GM18520 (cell line): ENCODE measurements around the gene PTPN14.

Experiments
- ATAC-seq: cut with Tn5 transposase; IDR thresholded peaks from one replicate; pipeline ENCODE4 v1.9.1; 2021; ENCODE audit not compliant: unreplicated experiment

PTPN14 gene

DNA sequence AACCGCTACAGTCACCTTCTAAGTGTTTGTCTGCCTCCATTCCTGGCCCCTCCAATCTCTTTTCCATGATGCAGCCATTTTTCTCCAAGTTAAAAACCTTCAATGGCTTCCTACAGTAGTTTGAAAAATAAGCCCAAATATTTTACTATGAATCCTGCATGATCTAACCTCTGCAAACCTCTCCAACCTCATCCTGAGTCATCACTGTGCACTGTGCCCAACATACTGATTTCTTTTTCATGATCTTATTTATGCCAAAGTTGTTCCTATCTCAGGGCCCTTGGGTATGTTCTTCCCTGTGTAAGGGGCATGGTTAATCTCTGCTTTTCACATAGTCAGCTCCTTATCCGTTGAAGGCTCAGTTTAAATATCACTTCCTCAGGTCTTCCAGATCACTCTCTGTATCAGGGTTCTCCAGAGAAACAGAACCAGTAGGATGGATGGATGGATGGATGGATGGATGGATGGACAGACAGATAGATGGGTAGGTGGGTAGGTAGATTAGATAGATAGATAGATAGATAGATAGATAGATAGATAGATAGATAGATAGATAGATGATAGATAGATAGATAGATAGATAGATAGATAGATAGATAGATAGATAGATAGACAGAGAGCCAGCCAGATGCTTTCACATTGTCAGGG is 18.1 kb upstream of the PTPN14 start:
- no peak for ATAC-seq

DNA sequence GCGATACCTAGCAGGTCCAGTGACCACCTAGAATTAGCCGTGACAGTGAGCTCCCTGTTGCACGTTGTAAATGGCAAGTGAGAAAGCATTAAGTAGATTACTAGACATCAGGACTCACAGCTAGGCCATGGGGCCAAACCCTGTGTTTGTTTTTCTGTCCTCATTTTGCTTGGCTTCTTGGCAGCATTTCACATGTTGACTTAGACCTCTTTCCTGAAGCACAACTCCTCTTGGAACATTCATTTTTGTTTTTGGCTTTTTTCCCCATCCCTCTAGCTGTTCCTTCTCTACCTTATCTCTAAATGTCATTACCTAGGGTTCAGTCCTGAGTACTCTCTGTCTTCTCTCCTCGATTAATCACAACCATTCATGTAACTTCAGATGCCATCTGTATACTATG is 16.9 kb upstream of the PTPN14 start:
- ATAC-seq = no peak

DNA sequence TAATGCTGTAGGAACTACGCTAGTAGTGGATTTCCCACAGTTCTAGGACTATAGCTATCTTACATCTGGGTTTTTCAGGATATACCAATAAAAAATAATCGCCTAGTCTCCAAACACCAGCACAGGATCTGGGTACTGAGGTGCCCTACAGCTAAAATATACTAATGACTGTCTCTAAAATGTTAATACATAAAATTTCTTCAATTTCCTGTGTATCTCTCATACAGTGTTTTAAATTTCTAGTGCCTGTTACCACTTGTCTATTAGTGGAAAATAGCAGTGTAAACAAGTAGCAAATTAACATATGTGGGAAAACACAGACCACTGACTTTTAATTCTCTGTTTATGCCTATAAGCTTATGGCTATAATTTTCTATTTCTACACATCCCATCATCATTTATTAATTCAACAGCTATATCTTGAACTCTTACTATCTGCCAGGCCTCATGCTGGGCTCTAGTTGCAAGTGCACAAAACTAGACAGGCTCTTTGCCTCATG is 16.1 kb upstream of the PTPN14 start:
- no peak for ATAC-seq

DNA sequence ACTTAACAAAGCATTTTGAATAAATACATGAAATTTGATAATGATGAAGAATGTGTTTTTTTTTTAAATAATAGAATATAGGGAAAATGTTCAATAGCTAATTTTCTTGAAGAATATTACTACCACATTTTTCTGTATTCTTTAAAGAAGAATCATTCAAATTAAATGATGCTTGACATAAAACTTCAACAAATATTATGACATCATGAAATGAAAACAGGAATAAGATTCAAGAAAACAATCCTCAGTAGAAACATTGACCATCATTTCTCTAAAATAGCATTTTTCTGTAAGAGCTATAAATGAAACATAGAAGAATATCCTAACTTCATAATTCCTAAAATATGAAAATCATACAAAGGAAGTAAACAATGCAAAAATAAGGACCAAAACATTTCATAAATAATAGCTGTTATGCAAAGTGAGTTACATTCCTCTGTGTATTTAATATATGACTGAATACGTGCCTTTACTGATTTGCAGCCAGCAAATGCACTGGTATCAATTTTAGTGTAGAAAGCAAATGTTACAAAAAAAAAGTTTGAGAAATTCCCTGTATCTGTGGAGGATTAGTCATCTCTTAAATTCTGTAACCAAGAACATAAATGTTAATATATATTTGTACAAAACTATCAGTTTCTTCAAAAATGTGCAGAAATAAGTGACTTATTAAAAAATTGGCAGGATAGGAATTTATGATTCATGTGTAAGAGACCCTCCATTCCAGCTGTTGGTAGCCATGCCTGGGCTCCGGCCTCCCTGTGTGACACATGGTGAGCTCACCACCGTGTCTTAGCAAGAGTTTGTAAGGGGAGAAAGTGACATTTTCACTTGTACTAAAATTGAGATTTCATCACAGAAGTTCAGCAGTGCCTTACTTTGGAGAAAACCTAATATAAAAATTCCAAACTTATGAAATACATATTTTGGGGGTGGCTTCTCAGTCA is 15.0 kb upstream of the PTPN14 start:
- no peak for ATAC-seq

DNA sequence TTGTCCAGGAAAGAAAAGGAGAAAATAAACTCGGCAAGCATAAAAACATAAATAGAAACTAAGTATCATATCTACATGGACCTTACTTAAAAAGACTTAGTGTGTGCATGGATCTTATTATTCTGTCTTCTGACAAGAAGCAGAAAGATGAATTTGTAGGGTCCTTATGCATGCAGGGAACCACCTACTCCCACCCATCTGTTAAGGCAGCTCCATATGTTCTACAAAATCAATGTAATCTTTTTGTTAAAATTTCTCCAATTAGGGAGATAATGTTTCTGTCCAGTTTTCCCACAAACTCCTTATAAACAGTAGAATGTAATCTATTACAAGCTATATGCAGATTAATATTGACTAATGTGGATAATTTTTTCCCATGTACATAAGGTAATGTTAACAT is 13.9 kb upstream of the PTPN14 start:
- ATAC-seq = no peak

DNA sequence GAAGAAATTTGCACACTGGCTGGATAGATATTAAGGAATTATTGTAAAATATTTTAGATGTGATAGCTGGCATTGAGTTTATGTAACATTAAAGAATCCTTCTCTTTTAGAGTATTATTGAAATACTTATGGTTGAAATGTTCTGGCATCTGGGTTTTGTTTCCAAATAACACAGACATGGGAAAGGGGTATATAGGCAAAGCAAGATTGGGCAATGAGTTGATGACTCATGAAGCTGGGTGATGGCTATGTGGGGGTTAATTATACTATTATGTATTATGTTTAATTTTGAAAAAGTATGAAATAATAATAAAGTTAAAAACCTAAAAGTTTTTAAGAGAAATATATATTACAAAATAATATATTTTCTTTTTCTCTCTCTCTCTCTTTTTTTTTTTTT is 12.5 kb upstream of the PTPN14 start:
- ATAC-seq = no peak

DNA sequence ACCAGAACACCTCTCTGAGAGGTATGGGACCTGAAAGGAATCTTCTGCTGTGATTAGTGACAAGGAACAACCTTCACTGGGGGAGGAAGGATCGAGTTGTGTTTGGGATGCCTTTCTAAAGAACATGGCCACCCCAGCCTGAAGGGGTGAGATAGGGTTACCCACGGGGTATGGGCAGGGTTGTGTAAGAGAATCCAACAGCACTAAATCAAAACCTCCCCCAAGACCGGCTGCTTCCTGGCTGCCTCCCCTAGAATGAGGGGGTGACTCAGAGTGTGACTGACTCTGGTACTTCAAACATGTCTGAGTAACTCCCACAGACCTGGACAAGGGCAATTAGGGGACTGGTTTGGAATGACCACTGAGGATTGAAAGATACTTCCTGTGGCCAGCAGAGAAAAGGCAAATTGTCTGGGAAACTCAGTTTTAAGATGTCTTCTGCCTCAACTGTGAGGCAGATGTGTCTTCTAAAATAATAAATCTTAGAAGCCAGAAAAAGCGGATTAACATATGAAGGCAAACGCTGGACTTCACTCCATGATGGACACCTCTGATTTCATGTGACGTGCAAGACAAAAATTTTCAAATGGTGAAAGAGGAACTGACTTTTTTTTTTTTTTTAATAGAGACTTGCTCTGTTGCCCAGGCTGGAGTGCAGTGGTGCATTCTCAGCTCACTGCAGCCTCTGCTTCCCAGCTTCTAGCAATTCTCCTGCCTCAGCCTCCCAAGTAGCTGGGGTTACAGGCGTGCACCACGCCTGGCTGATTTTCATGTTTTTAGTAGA is 6.7 kb upstream of the PTPN14 start:
- no peak for ATAC-seq

DNA sequence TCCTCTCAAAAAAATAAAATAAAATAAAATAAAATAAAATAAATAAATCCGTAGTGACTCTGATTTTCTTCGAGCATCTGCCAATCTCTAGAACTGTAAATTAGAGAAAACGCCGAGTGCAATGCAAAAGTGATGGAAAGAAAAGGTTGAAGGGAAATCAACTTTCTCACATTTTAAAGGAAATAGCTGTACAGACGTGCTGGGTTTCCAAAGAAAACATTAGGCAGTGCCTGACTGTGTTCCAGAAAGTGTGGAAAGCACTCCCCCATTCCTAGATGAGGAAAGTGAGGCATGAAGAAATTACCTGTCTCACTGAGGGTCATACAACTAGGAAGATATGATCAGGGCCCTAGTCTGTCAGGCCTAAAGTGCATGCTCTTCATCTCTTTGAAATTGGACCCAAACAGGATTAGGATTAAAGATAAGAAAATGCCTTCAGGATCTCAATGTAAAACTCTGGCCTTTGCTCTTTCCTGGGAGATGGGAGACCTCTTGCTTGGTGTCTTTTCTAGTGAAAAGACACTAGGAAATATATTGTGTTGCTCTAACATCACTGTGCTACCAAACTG is 1.8 kb upstream of the PTPN14 start:
- no peak for ATAC-seq

DNA sequence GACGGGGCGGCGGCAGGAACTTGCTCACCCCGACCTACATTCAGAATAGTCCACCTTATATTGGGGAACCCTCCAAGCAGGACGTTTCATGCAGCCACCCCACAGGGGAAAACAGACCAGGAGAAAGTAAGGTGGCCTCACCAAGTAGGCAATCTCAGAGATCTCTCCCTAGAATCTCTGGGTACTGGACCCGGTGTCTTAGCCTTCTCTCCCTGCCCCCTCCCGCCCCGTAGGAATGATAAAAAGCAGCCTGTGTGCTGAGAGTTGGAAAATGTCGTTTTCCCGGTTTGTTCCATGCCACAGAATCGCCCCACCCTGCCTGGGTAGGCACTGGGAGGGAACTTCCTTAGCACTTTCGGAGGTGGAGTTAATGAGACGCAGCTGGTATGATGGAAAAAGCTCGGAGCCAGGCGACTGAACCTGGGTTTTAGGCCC is 789 bp upstream of the PTPN14 start:
- no peak for ATAC-seq

DNA sequence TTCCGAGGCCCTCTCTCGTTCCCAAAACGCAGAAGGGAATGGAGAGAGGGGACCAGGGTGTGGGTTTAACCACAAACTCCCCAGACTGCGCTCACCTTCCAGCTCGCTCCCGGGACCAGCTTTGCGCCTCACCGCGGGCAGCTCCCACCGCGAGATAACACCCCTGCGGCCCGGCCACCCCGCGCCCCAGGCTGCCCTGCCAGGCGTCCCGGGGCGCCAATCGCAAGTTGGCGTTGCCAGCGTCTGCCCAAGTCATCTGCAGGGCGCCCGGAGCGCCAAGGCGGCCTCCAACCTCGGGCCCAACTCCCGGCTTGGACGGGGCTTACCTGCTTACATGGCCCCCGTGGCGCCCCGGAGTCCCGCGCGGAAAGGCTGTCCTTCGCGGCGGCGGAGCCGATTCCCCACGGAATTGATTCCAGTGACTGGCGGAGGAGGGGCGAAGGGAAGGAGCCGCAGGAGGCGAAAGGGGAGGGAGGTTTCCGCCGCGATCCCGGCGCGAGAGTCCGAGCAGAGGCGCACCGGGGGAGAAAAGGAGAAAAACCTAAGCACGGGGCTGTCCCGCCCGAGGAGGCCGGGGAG is 456 bp downstream of the PTPN14 start:
- no peak for ATAC-seq

DNA sequence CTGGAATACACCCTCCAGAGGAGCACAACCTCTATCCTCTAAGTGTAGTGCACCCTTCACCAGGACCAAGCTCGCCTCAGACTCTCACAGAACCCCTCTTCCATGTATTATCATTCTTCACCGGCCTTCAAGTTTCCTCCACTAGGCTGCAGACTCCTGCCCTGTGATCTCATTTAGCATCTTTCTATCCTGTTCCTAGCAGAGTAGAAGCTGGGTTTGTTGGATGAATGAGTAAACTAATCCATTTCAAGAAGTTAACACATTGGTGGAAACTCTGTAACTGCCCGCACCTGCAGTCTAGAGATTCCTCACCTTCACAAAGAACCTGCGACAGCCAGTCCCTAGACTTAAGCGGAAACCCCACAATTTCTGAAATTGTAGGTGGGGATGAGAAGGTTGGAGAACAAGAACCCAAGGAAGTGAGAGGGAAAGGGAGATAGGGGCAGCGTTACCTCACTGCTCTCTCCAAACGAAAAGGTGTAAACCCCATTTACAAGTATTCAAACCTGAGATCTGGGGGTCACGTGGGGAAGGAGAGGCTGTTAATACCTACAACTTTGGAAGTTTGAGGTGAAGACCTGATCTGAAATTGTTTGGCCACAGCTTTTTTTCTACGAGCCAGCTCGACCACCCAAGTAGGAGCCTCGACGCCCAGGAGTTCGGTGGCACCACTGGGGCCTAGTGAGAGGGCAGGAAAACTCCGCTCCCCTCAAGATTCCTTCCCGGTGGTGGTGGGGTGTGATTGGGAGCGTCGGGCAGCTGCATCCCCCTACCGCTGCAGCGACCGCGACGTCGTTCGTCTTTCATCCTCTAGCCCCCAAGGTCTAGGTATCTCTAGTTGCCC is 1.2 kb downstream of the PTPN14 start:
- ATAC-seq = no peak

DNA sequence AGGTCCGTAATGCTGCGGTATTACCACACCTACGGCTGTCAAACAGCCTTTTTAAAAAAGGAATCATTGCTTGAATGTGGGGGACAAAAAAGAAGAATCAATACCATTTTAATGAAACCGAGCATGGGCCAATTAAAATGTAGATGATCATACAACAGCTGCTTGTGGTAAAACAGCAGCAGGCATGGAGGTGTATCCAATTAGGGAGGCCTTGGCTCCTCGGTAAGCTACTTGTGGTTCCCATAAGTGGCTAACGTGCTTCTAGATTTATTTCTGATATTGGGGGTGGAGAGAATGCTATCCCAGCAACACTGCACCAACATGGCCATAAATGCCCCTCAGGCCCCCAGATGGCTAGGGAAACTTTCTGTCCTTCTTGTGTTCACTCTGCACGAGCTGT is 1.8 kb downstream of the PTPN14 start:
- no peak for ATAC-seq

DNA sequence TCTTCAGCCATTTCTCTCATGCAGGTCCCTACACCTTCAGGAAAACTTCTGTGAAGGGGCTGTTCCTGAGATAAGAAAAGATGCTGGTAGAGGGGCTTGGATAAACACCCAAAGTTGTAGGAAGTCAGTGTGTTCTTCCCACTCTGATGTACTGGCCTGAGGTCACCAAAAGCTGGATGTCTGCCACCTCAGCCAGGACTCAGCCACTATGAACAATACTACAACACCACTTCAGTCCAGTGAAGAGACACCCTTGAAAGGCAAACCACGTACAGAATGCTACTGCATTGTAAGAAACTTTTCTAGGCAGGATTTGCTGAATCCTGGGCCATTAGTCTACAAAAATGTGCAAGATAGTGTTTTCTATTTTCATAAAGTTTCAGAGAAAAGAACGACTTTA is 2.4 kb downstream of the PTPN14 start:
- no peak for ATAC-seq

DNA sequence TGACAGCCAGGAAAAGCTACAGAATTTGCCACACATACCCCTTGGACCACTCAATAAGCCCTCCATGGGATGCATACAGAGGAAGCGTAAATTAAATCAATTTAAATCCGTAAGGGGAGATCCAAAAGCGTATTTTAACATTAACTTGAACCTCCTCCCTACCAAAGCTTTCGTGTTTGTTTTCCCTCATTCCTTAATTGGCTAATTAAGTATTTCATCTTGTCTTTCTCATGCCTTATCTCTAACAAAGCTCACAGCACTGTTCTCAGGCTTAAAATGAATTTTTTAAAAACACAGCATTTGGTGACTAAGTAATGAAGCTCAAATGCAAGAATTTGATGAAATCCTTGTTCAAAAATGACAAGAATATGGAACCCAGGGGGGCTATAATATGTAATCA is 3.1 kb downstream of the PTPN14 start:
- no peak for ATAC-seq

DNA sequence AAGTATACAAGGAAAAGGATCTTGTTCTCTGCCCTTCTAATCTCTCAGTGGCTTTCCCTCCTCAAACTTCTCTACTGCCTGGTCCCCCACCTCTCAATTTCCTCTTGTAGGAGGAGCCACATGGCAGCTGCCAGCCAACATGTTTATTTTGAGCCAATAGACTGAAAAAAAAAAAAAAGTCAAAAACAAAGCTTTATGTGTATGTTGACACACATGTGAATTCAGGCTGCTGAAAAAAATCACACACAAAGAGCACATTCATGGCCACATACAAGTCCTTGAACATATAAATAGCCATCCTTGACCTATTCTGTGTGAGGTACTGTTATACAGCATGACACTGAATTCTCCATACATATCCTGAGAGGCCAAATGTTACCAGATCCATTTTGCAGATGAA is 3.7 kb downstream of the PTPN14 start:
- ATAC-seq = no peak

DNA sequence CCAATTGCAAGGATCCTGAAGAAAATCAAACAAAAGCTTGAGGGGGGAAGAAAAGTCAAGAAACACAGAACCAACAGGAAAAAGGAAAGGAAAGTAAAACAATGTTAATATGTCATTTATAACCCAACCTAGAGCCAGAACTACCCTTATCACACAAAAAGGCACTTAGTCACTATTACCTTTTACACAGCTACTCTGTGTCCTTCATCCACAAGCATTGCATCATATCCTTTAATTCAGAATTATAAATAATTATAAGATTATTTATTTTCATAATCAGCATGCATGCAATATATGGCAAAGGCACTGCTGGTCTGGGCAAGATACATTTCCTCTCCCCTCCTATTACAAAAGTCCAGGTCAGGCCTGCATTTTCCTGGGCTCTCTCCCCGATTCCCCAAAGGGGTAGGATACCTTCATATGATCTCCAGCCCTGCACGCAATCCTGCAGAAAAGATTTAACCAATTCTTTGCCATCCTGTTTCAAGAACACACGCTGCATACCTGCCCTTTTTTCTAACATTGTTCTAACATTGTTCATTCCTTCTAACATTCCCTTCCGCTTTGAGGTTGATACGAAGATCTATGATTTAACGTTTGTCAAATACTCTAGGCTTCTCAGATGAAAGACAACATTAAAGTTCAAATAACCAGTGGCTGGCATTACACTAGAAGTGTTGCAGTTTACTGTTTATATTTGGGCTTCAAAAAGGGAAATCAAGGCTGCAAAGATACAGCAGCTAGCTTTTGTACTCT is 4.3 kb downstream of the PTPN14 start:
- no peak for ATAC-seq

DNA sequence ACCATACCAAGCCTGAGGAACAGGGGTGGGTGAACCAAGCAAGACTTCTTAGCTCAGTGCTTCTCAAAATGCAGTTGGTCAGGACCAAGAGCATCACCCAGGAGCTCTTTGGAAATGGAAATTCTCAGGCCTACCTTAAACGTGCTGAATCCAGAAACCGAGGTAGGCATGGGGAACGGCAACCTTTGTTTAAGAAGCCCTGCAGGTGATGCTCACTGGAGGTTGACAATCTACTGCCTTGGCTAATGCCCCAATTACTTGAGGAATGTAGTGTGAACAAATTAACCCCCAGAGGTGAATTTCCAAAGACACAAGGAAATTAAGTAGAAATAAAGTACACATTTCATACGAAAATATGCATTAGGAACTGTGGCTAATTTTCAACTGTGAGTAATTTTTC is 5.3 kb downstream of the PTPN14 start:
- ATAC-seq = no peak

DNA sequence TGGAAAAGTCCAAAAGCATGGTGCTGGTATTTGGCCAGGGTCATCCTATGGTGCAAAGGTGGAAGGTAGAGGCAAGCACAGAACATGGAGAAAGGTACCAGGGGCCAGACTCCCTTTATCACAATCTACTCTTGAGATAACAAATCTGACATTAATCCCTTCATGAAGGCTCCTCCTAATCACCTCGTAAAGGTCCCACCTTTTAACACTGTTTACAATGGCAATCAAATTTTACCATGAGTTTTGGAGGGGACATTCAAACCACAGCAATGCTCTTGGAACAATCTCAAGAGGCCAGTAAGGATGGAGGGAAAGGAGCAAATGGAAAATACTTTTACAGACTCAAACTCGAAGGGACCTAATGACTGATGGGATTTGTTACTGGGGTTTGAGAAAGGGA is 6.1 kb downstream of the PTPN14 start:
- ATAC-seq = no peak

DNA sequence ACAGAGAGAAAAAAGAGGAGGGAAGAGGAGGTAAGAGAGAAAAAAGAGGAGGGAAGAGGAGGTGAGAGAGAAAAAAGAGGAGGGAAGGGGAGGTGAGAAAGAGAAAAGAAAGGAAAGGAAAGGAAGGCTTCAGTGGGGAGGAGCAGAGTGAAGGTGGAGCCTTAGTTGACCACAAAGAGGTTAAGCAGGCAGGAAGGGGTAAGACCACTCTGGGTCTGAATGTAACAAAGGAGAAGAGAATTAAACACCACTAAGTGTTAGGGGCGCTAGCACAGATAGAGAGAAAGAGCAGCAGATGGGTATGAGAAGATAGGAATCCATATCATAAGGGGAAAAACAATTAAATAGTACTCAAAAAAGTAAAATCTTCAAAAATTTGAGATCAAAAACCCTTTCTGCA is 6.6 kb downstream of the PTPN14 start:
- no peak for ATAC-seq
